ENCODE data around the gene CDH11.

DNA sequence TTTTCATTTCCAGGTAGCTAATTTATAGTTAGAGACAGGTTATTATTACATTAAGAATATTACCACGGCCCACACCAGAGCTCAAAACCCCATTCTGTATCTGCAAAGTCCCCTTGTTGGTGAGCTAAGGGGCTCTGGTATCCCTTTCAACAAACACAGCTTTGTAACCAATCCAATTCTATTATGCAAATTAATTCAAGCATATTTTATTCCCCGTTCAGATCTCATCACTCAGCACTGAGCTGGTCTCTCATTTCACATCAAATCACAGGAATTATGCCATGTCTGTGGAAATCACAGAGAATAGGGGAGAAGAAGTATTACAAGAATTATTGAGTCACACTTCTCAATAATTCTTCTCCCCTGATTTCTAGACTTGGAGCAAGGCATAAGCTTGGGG, 111.7 kb downstream of the CDH11 start:
- no peak for TF ChIP-seq POLR2A (IDR thresholded peaks at IDR 0.05)
- TF ChIP-seq, protein P1, sequence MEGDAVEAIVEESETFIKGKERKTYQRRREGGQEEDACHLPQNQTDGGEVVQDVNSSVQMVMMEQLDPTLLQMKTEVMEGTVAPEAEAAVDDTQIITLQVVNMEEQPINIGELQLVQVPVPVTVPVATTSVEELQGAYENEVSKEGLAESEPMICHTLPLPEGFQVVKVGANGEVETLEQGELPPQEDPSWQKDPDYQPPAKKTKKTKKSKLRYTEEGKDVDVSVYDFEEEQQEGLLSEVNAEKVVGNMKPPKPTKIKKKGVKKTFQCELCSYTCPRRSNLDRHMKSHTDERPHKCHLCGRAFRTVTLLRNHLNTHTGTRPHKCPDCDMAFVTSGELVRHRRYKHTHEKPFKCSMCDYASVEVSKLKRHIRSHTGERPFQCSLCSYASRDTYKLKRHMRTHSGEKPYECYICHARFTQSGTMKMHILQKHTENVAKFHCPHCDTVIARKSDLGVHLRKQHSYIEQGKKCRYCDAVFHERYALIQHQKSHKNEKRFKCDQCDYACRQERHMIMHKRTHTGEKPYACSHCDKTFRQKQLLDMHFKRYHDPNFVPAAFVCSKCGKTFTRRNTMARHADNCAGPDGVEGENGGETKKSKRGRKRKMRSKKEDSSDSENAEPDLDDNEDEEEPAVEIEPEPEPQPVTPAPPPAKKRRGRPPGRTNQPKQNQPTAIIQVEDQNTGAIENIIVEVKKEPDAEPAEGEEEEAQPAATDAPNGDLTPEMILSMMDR (IDR thresholded peaks at IDR 0.05): no peak

Measured in thyroid gland (tissue), 4 donors.